PC-3 (cell line): Measurements from ENCODE around the gene LHX4.

ENCODE experiments used
- EZH2 ChIP-seq: fragments of 300-600 bp; sonication (generic); IDR thresholded peaks from one replicate; pipeline ENCODE4 v1.6.1; 2017; ENCODE audit warnings: antibody characterized with exemption, mild to moderate bottlenecking, low read length; ENCODE audit not compliant: unreplicated experiment
- TF ChIP-seq, protein P1 (sequence below): fragments of 300-600 bp; sonication (generic); conservative IDR thresholded peaks from 2 replicates; pipeline ENCODE4 v1.5.1; 2017; ENCODE audit warnings: antibody characterized with exemption, low read depth, mild to moderate bottlenecking, low read length

DNA sequence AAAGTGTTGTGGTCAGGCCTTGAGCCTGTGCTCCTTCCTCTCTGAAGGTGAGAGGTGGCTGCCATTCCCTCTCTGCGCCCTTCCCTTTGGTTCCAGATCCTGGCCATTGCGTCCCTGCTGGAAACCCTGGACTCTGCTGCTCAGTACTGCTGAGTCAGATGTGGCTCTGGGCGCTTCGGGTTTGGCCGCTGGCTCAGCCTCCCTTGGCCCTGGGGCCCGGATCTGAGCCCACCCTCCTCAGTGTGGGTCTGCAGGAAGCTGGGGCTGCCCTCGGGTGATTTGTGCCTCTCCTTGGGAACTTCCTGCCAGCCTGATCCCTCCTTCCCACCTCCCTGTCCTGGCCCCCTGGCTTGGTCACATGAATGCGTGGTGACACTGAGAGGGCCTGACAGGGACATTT lies 43.2 kb upstream of the LHX4 start:
- TF ChIP-seq, protein P1, sequence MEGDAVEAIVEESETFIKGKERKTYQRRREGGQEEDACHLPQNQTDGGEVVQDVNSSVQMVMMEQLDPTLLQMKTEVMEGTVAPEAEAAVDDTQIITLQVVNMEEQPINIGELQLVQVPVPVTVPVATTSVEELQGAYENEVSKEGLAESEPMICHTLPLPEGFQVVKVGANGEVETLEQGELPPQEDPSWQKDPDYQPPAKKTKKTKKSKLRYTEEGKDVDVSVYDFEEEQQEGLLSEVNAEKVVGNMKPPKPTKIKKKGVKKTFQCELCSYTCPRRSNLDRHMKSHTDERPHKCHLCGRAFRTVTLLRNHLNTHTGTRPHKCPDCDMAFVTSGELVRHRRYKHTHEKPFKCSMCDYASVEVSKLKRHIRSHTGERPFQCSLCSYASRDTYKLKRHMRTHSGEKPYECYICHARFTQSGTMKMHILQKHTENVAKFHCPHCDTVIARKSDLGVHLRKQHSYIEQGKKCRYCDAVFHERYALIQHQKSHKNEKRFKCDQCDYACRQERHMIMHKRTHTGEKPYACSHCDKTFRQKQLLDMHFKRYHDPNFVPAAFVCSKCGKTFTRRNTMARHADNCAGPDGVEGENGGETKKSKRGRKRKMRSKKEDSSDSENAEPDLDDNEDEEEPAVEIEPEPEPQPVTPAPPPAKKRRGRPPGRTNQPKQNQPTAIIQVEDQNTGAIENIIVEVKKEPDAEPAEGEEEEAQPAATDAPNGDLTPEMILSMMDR = no peak
- no peak for TF ChIP-seq EZH2
